ENCODE data around the gene MAP6D1.

GRCh38 chr3:183807881-183808280 is 17.5 kb downstream of the MAP6D1 start:
- TF ChIP-seq, protein P1, sequence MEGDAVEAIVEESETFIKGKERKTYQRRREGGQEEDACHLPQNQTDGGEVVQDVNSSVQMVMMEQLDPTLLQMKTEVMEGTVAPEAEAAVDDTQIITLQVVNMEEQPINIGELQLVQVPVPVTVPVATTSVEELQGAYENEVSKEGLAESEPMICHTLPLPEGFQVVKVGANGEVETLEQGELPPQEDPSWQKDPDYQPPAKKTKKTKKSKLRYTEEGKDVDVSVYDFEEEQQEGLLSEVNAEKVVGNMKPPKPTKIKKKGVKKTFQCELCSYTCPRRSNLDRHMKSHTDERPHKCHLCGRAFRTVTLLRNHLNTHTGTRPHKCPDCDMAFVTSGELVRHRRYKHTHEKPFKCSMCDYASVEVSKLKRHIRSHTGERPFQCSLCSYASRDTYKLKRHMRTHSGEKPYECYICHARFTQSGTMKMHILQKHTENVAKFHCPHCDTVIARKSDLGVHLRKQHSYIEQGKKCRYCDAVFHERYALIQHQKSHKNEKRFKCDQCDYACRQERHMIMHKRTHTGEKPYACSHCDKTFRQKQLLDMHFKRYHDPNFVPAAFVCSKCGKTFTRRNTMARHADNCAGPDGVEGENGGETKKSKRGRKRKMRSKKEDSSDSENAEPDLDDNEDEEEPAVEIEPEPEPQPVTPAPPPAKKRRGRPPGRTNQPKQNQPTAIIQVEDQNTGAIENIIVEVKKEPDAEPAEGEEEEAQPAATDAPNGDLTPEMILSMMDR (IDR thresholded peaks at IDR 0.05), result no peak
- no peak for TF ChIP-seq POLR2A (IDR thresholded peaks at IDR 0.05)
